RWPE1 (cell line): ENCODE results near the gene DLG3.

Source experiments
- CTCF ChIA-PET: fragments of 350-600 bp; sonication (Branson Sonifier 250); formaldehyde crosslinking; extraction: SDS; loops from one replicate; lab custom pipeline; 2021; lab: Yijun Ruan, JAX
- POLR2A ChIA-PET: fragments of 400-600 bp; formaldehyde crosslinking; extraction: SDS; loops from one replicate; lab custom pipeline; 2020; ENCODE audit warnings: antibody characterized with exemption; ENCODE audit not compliant: low non-redundant PET; lab: Yijun Ruan, JAX
- DNase-seq: peaks from one replicate; pipeline ENCODE4 v3.0.0; 2012; ENCODE audit warnings: low spot score
- H3K27ac ChIP-seq: fragments of 450-650 bp; 2 replicates; pipeline ENCODE4 v1.5.1; 2017
- CTCF ChIP-seq: fragments of 450-650 bp; conservative IDR thresholded peaks from 2 replicates; pipeline ENCODE4 v1.5.1; 2017; ENCODE audit warnings: low read depth, mild to moderate bottlenecking

Gene DLG3

GRCh38 chrX:70437011-70437410 lies 7.6 kb upstream of the DLG3 start:
- no peak for TF ChIP-seq CTCF
- DNase-seq, result no peak
- H3K27ac ChIP-seq, result no peak overlapping the region
- ChIA-PET POLR2A (no interaction called here), CTCF (interaction anchor here (0.6 kb wide), 1 partner anchor 14 kb away, joined by 3 read pairs; no protein-coding TSS in a partner anchor)

GRCh38 chrX:70437921-70438665 lies 6.5 kb upstream of the DLG3 start:
- peak overlapping the region; percentile 17; the same call in 1 of the 2 replicates for H3K27ac ChIP-seq
- no peak for TF ChIP-seq CTCF
- ChIA-PET CTCF (no interaction called here), POLR2A (no interaction called here)
- DNase-seq, result no peak

- CTCF ChIA-PET, result no interaction called here
- no peak overlapping the region for H3K27ac ChIP-seq
- TF ChIP-seq CTCF, result no peak
- POLR2A ChIA-PET, result no interaction called here
- DNase-seq, result no peak
These were observed 5.6 kb upstream of the DLG3 start for GRCh38 chrX:70439016-70439415.

GRCh38 chrX:70442224-70442623 lies 2.4 kb upstream of the DLG3 start:
- no peak overlapping the region for H3K27ac ChIP-seq
- TF ChIP-seq CTCF, result no peak
- POLR2A ChIA-PET, result no interaction called here
- CTCF ChIA-PET, result no interaction called here
- DNase-seq, result no peak

- DNase-seq, result no peak
- ChIA-PET POLR2A (no interaction called here), CTCF (no interaction called here)
- TF ChIP-seq CTCF, result no peak
- no peak overlapping the region for H3K27ac ChIP-seq
These were observed 466 bp downstream of the DLG3 start for GRCh38 chrX:70444946-70445656.

- H3K27ac ChIP-seq, result no peak overlapping the region
- ChIA-PET POLR2A (no interaction called here), CTCF (no interaction called here)
- no peak for TF ChIP-seq CTCF
- DNase-seq, result no peak
These were observed 1.3 kb downstream of the DLG3 start for GRCh38 chrX:70445951-70446350.
